HG02885 (cell line): ENCODE results near the gene FAM72A.
"Not testable (repeated sequence)": the region's sequence is repeated elsewhere in the genome, so short reads cannot be mapped to it uniquely, and the experiment has no call there.

Experiments
- ATAC-seq: cut with Tn5 transposase; IDR thresholded peaks from one replicate; pipeline ENCODE4 v1.9.1; 2021; ENCODE audit warnings: mild to moderate bottlenecking; ENCODE audit not compliant: unreplicated experiment, poor library complexity

Gene FAM72A

DNA sequence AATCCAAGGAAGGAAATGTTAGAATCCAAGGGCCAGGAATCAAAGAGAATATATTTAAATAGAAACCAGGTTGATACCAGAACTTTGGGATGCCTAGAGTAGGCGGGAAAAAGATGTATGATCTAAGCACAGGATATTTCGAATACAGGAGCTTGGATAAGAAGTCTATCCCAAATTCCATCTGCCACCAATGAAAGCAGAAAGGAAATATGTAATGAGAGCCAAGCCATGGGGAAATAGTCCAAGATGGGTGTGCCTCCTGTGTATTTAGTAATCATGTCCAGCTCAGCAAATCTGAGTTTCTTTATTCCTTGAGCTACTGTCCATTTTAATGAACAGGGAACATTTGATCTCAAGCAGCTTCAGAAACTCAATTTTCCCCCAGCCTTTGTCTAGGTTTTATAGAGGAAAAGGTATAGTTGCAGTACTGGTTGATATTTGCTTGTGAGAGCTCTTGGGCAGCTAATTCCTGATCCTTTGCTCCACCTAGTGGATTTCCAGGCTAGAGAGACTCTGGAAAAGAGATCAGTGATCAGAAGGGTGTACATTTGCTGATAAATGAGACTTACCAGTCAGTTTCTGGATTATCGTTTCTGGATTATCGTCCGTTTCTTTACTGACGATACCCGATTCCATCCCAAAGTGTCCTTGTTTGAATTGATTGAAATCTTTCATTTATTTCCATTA lies 28.3 kb downstream of the FAM72A start:
- ATAC-seq, result not testable (repeated sequence)

DNA sequence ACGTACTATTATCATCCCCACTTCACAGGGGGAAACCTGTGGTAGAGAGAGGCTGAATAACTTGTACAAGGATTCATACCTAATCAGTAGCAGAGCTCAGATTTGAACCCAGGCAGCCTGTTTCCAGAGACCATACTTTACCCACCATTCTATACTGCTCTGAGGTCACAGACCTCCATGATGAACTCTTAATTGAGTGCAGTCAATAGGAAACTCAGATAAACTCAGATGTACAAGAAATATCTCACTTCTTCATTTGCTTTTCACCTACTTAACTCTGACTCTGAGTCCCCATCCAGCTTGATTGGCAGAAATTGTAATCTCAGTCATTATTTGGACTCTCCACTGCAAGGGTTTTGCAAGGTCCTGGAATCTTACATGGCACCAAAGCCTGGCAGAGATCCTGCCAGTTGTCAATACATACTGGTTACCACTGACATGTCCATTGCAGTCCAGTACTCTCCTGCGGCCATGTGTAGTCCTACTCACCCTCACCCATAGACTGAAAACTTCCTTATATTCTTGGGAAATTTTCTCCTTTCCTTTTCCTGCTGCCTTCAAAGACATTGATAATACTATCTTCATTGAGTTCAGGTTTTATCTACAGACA lies 29.4 kb downstream of the FAM72A start:
- ATAC-seq, result not testable (repeated sequence)

- not testable (repeated sequence) for ATAC-seq
Measured at GRCh38 chr1:206169794-206170193, 32.8 kb downstream of the FAM72A start.

DNA sequence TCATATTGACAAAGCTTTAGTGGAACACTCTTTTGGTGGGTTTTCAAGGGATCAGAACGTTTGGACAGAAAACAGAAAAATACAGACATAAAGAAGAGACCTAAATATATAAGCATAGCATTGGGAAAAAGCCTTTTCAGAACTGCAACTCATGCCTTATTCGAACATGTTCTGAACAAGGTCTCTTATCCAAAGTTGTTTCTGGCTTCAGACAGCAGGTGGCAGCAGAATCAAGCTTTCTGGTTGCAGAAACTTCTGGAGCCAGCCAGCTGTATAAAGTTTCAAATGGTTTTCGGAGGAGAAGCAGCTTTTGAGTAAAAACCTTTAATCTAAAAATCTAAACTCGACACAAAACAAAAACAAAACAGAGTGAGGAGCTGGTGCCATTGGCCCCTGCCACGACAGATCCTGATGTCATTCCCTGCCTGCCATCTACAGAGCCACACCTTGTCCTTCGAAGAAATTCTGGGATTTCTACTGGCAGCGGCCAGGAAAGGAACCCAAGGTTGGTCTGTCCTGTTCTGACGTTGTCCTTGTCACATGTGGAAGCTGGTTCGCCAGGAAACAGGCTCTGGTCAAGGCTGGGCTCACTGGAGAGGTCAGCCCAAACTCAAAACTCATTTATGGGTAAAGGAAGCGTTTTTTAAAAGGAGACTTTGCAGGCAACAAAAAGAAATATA lies 35.1 kb downstream of the FAM72A start:
- peak; percentile 60 for ATAC-seq

GRCh38 chr1:206145771-206146290 lies 56.8 kb downstream of the FAM72A start:
- ATAC-seq, result no peak

GRCh38 chr1:206144605-206145004 lies 58.0 kb downstream of the FAM72A start:
- ATAC-seq, result no peak

- ATAC-seq, result no peak
Measured at GRCh38 chr1:206143537-206144172, 59.0 kb downstream of the FAM72A start.

DNA sequence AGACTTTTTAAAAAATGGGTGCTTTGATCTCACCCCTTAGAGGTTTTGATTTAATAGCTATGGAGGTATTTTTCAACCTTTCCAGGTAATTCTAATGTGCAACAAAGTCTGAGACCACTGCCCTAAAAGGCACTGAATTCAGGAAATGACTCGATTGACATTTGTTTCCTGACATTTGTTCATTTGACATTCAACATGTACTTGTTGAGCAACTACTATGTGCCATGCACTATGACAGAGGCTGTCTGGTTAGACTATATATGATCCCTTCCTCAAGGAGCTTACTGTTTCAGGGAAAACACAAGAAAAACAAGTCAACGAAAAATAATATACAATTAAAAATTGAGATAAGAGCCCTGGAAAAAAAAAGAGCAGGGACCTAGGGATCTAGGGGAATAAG lies 59.9 kb downstream of the FAM72A start:
- no peak for ATAC-seq

GRCh38 chr1:206142011-206142410 lies 60.6 kb downstream of the FAM72A start:
- no peak for ATAC-seq

DNA sequence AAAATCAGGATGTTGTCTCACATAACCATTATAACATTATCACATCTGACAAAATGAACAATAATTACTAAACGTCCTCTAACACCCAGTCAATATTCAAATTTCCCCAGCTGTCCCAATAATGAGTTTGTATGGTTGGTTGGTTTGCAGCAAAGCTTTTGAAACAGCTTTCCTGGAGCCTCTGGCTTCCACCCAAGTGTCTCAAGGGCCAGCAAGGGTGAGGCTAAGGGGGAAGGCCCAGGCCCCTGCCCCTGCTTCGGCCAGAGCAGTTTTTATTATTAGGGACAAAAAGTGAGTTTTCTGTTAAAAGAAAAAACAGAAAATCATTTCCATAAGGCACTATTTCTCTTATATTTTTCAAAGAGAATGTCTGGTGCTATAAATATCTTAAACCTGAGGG lies 66.4 kb downstream of the FAM72A start:
- no peak for ATAC-seq
